HG03039 (cell line): ENCODE measurements around the gene SLC25A29.
"Not testable (repeated sequence)": the region's sequence is repeated elsewhere in the genome, so short reads cannot be mapped to it uniquely, and the experiment has no call there.

Experiments
- ATAC-seq: cut with Tn5 transposase; IDR thresholded peaks from one replicate; pipeline ENCODE4 v1.9.1; 2021; ENCODE audit warnings: mild to moderate bottlenecking, moderate library complexity; ENCODE audit not compliant: unreplicated experiment

SLC25A29 gene

GRCh38 chr14:100312877-100313400 lies 6.7 kb upstream of the SLC25A29 start:
- ATAC-seq, result no peak

GRCh38 chr14:100312110-100312876 lies 6.0 kb upstream of the SLC25A29 start:
- ATAC-seq, result not testable (repeated sequence)

GRCh38 chr14:100309028-100309737 lies 2.9 kb upstream of the SLC25A29 start:
- ATAC-seq, result no peak

GRCh38 chr14:100308427-100308792 lies 2.2 kb upstream of the SLC25A29 start:
- ATAC-seq, result not testable (repeated sequence)

GRCh38 chr14:100307766-100308426 lies 1.7 kb upstream of the SLC25A29 start:
- ATAC-seq, result no peak

- no peak for ATAC-seq
These were observed 938 bp upstream of the SLC25A29 start for GRCh38 chr14:100306998-100307765.

- ATAC-seq, result no peak
These were observed 732 bp downstream of the SLC25A29 start for GRCh38 chr14:100305324-100306100.

GRCh38 chr14:100304825-100305323 lies 1.4 kb downstream of the SLC25A29 start:
- ATAC-seq, result no peak

GRCh38 chr14:100303925-100304324 lies 2.3 kb downstream of the SLC25A29 start:
- ATAC-seq, result no peak

GRCh38 chr14:100303179-100303578 lies 3.1 kb downstream of the SLC25A29 start:
- ATAC-seq, result no peak

GRCh38 chr14:100302616-100303015 lies 3.6 kb downstream of the SLC25A29 start:
- ATAC-seq, result no peak

GRCh38 chr14:100299238-100299560 lies 7.0 kb downstream of the SLC25A29 start:
- ATAC-seq, result no peak

GRCh38 chr14:100298551-100299237 lies 7.5 kb downstream of the SLC25A29 start:
- ATAC-seq, result no peak

- peak; percentile 70 for ATAC-seq
These were observed 8.6 kb downstream of the SLC25A29 start for GRCh38 chr14:100297320-100298300.

GRCh38 chr14:100296729-100297128 lies 9.5 kb downstream of the SLC25A29 start:
- ATAC-seq, result not testable (repeated sequence)

GRCh38 chr14:100296106-100296651 lies 10.1 kb downstream of the SLC25A29 start:
- no peak for ATAC-seq

GRCh38 chr14:100295376-100296105 lies 10.7 kb downstream of the SLC25A29 start:
- no peak for ATAC-seq
